Suprapubic skin (tissue), 4 donors: ENCODE results near the gene MAPKAPK2. TPM values are rescaled to one million over a fixed set of nuclear protein-coding genes. Genes with fewer than 3 reads are reported as not detected.

Experiments
- DNase-seq, 2 donors: peaks; one replicate each; pipeline ENCODE4 v3.0.0-alpha.2; 2019; ENCODE audit warnings: low spot score in 2 of 2
- H3K27ac ChIP-seq: fragments of 200-600 bp; sonication (generic); one replicate; pipeline ENCODE4 v1.5.1; 2019
- H3K27me3 ChIP-seq: fragments of 200-600 bp; sonication (generic); one replicate; pipeline ENCODE4 v1.5.1; 2019
- H3K36me3 ChIP-seq: fragments of 200-600 bp; sonication (generic); one replicate; pipeline ENCODE4 v1.5.1; 2019
- H3K4me1 ChIP-seq: fragments of 200-600 bp; sonication (generic); one replicate; pipeline ENCODE4 v1.5.1; 2019
- H3K4me3 ChIP-seq: fragments of 200-600 bp; sonication (generic); one replicate; pipeline ENCODE4 v1.5.1; 2019; ENCODE audit warnings: mild to moderate bottlenecking
- H3K9me3 ChIP-seq: fragments of 200-600 bp; sonication (generic); one replicate; pipeline ENCODE4 v1.5.1; 2019
- EP300 ChIP-seq: sonication (generic); formaldehyde crosslinking; IDR thresholded peaks from one replicate; pipeline ENCODE4 v1.6.1; 2017; ENCODE audit warnings: antibody characterized with exemption
- POLR2A ChIP-seq, 2 donors: fragments of 450-650 bp; IDR thresholded peaks; one replicate each; pipeline ENCODE4 v1.6.1; 2017; ENCODE audit warnings: antibody characterized with exemption in 2 of 2, mild to moderate bottlenecking in 2 of 2, moderate library complexity in 2 of 2
- POLR2AphosphoS5 ChIP-seq, 3 donors: sonication (generic); formaldehyde crosslinking; IDR thresholded peaks; one replicate each; pipeline ENCODE4 v1.6.1; 2017; ENCODE audit warnings: antibody characterized with exemption in 3 of 3
- WGBS: methylation state at CpG from one replicate; pipeline ENCODE4 v1.1.5; 2018; 5-methylcytosine and 5-hydroxymethylcytosine counted together
- total RNA-seq, 4 donors: library from RNA; depleted of rRNA; stranded (reverse); fragments of >200 nt; gene quantifications; one replicate each; pipeline ENCODE4 v1.1.0, GENCODE V29; 2016
- TF ChIP-seq, protein P1 (sequence below), 2 donors: fragments of 200-600 bp in 1 of 2; fragments of 450-650 bp in 1 of 2; sonication (generic) in 1 of 2; IDR thresholded peaks; one replicate each; pipeline ENCODE4 v1.5.1; 2016 to 2019; ENCODE audit warnings: antibody characterized with exemption in 2 of 2, mild to moderate bottlenecking in 1 of 2, moderate library complexity in 1 of 2

MAPKAPK2 gene
- total RNA-seq, 4 donors from 2014 or later, result 38.0 to 72.3 (median 62.4) TPM

GRCh38 chr1:206699000-206699586 is 14.4 kb downstream of the MAPKAPK2 start:
- 88% methylated on average over 7 of the region's 7 CpGs for WGBS
- no peak for DNase-seq
- Histone ChIP-seq H3K9me3 (no peaks in the 10 kb centered on the region), H3K4me1 (peaks cover 54% of the 10 kb centered on the region), H3K4me3 (no peak overlapping the region), H3K27ac (no peak overlapping the region), H3K27me3 (no peaks in the 10 kb centered on the region), H3K36me3 (peaks cover 7% of the 10 kb centered on the region)
- TF ChIP-seq, protein P1, sequence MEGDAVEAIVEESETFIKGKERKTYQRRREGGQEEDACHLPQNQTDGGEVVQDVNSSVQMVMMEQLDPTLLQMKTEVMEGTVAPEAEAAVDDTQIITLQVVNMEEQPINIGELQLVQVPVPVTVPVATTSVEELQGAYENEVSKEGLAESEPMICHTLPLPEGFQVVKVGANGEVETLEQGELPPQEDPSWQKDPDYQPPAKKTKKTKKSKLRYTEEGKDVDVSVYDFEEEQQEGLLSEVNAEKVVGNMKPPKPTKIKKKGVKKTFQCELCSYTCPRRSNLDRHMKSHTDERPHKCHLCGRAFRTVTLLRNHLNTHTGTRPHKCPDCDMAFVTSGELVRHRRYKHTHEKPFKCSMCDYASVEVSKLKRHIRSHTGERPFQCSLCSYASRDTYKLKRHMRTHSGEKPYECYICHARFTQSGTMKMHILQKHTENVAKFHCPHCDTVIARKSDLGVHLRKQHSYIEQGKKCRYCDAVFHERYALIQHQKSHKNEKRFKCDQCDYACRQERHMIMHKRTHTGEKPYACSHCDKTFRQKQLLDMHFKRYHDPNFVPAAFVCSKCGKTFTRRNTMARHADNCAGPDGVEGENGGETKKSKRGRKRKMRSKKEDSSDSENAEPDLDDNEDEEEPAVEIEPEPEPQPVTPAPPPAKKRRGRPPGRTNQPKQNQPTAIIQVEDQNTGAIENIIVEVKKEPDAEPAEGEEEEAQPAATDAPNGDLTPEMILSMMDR (IDR thresholded peaks at IDR 0.05), result no peak
- TF ChIP-seq POLR2AphosphoS5 (IDR thresholded peaks at IDR 0.05) (no peak), POLR2A (IDR thresholded peaks at IDR 0.05) (no peak), EP300 (no peak)

- Histone ChIP-seq H3K36me3 (peaks cover 7% of the 10 kb centered on the region), H3K27me3 (no peaks in the 10 kb centered on the region), H3K9me3 (no peaks in the 10 kb centered on the region), H3K4me3 (no peak overlapping the region), H3K4me1 (peaks cover 53% of the 10 kb centered on the region), H3K27ac (no peak overlapping the region)
- TF ChIP-seq EP300 (no peak), POLR2AphosphoS5 (IDR thresholded peaks at IDR 0.05) (no peak), POLR2A (IDR thresholded peaks at IDR 0.05) (no peak)
- TF ChIP-seq, protein P1 (IDR thresholded peaks at IDR 0.05), result no peak
- no peak for DNase-seq
- WGBS, result 60% methylated on average over 4 of the region's 4 CpGs
Measured at GRCh38 chr1:206699626-206700025, 14.9 kb downstream of the MAPKAPK2 start.

DNA sequence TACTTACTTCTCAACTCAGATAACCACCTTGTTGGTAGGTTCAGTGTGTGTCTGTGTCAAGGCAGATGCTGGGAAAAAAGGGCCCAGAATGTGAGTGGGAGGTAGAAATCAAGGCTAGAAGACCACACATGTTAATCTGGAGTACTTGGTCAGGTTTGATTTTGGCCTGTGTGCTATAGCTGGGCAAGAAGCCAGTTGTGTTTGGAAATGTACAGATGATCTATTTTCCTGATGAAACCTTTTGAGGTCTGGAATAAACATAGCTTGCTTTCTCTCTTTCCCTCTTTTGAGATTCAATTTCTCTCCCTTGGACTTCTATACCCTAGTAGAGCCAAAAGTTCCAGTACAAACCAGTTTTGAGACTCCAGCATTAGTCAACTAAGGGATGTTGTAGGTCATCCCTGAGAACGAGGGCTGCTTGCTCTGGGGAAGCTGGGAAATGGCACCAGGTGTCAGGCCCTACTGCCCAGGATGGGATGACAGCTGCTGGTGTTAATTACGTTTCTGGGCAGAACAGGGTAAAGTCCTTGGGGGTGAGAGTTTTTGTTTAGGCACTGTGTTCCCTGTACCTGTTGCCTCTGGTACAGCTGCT is 15.8 kb downstream of the MAPKAPK2 start:
- Histone ChIP-seq H3K9me3 (no peaks in the 10 kb centered on the region), H3K4me3 (no peak overlapping the region), H3K27me3 (no peaks in the 10 kb centered on the region), H3K36me3 (peaks cover 7% of the 10 kb centered on the region), H3K4me1 (peaks cover 59% of the 10 kb centered on the region), H3K27ac (no peak overlapping the region)
- no peak for TF ChIP-seq EP300
- TF ChIP-seq, protein P1 (IDR thresholded peaks at IDR 0.05), result no peak
- TF ChIP-seq POLR2A (IDR thresholded peaks at IDR 0.05), result no peak
- no peak for TF ChIP-seq POLR2AphosphoS5 (IDR thresholded peaks at IDR 0.05)
- WGBS, result 19% methylated on average over 2 of the region's 2 CpGs
- DNase-seq, result no peak

DNA sequence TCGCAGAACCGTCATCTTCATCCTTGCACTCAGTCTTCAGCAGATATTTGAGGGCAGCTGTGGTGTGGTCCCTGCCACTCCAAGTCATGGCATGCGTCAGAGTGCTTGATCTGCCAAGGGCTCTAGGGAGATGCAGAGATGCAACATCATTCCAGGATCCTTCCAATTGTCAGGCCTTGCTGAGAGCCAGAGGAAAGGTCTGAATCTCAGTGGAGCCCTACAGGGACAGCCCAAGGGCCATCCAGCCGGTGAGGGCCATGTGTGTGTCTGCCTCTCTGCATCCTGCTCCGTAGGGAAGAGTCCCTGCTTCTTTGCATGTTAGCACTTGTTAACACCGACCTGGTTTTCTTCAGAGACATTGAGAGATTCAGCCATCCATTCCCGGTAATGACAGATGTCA is 17.6 kb downstream of the MAPKAPK2 start:
- Histone ChIP-seq H3K36me3 (no peaks in the 10 kb centered on the region), H3K27me3 (no peaks in the 10 kb centered on the region), H3K4me3 (no peak overlapping the region), H3K9me3 (no peaks in the 10 kb centered on the region), H3K4me1 (peaks cover 68% of the 10 kb centered on the region), H3K27ac (no peak overlapping the region)
- WGBS, result 65% methylated on average over 7 of the region's 7 CpGs
- TF ChIP-seq EP300, result no peak
- no peak for DNase-seq

GRCh38 chr1:206702803-206703202 is 18.1 kb downstream of the MAPKAPK2 start:
- WGBS, result 92% methylated on average over 1 of the region's 1 CpG
- peak in 1 of 2 donors; percentile 49 for DNase-seq
- Histone ChIP-seq H3K27ac (no peak overlapping the region), H3K27me3 (no peaks in the 10 kb centered on the region), H3K9me3 (no peaks in the 10 kb centered on the region), H3K4me1 (peaks cover 71% of the 10 kb centered on the region), H3K36me3 (no peaks in the 10 kb centered on the region), H3K4me3 (no peak overlapping the region)
- TF ChIP-seq, protein P1 (IDR thresholded peaks at IDR 0.05), result no peak
- TF ChIP-seq POLR2A (IDR thresholded peaks at IDR 0.05), result no peak
- TF ChIP-seq EP300, result no peak
- TF ChIP-seq POLR2AphosphoS5 (IDR thresholded peaks at IDR 0.05), result no peak
